GM12891 (cell line): ENCODE measurements around the gene FNBP1.

Experiments
- PAX5 ChIP-seq: IDR thresholded peaks from 2 replicates; pipeline ENCODE4 v1.6.1; 2011; ENCODE audit warnings: low read length, moderate library complexity, mild to moderate bottlenecking; ENCODE audit not compliant: insufficient read depth, severe bottlenecking
- POLR2A ChIP-seq: IDR thresholded peaks from 2 replicates; pipeline ENCODE4 v1.6.1; 2011; ENCODE audit warnings: low read depth, low read length, control low read depth
- POLR2AphosphoS5 ChIP-seq: IDR thresholded peaks from 2 replicates; pipeline ENCODE4 v1.6.1; 2011; ENCODE audit warnings: low read depth, low read length, control low read depth
- POU2F2 ChIP-seq: IDR thresholded peaks from 2 replicates; pipeline ENCODE4 v1.6.1; 2011; ENCODE audit warnings: low read depth, mild to moderate bottlenecking, control low read depth, low read length, moderate library complexity

DNA sequence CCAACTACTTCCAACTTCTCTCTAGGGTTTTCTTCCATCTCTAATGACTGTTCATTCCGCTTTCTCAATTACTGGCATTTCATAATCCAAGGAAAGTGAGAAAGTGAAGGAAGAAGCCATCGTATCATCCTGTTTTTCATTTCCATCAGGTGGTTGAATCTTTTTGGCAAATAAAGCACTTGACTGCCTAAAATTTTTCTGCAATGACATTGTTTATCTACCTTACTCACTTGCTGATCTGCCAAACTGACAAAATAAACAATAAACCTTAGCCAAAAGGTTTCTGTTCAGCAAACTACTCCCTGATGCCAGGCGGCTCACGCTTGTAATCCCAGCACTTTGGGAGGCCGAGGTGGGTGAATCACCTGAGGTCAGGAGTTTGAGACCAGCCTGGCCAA, 18.4 kb downstream of the FNBP1 start:
- TF ChIP-seq POLR2A, result no peak
- TF ChIP-seq POLR2AphosphoS5, result no peak
- no peak for TF ChIP-seq POU2F2
- no peak for TF ChIP-seq PAX5
